GM12891 (cell line): Measurements from ENCODE around the gene NMT2.

Source experiments
- DNase-seq: peaks from one replicate; pipeline ENCODE4 v3.0.0; 2011; ENCODE audit warnings: low spot score; ENCODE audit not compliant: insufficient read length
- FAIRE-seq: peaks from 2 replicates; lab custom pipeline; 2011; peaks lifted over from hg19 to GRCh38; lab: Jason Lieb, UNC
- PAX5 ChIP-seq: IDR thresholded peaks from 2 replicates; pipeline ENCODE4 v1.6.1; 2011; ENCODE audit warnings: low read length, moderate library complexity, mild to moderate bottlenecking; ENCODE audit not compliant: insufficient read depth, severe bottlenecking
- POLR2A ChIP-seq: IDR thresholded peaks from 2 replicates; pipeline ENCODE4 v1.6.1; 2011; ENCODE audit warnings: low read depth, low read length, control low read depth
- POLR2AphosphoS5 ChIP-seq: IDR thresholded peaks from 2 replicates; pipeline ENCODE4 v1.6.1; 2011; ENCODE audit warnings: low read depth, low read length, control low read depth
- POU2F2 ChIP-seq: IDR thresholded peaks from 2 replicates; pipeline ENCODE4 v1.6.1; 2011; ENCODE audit warnings: low read depth, mild to moderate bottlenecking, control low read depth, low read length, moderate library complexity
- SPI1 ChIP-seq: IDR thresholded peaks from 2 replicates; pipeline ENCODE4 v1.6.1; 2011; ENCODE audit warnings: low read depth, low read length, control low read depth
- TAF1 ChIP-seq: IDR thresholded peaks from 2 replicates; pipeline ENCODE4 v1.6.1; 2011; ENCODE audit warnings: low read depth, low read length, control low read depth

NMT2 gene

DNA sequence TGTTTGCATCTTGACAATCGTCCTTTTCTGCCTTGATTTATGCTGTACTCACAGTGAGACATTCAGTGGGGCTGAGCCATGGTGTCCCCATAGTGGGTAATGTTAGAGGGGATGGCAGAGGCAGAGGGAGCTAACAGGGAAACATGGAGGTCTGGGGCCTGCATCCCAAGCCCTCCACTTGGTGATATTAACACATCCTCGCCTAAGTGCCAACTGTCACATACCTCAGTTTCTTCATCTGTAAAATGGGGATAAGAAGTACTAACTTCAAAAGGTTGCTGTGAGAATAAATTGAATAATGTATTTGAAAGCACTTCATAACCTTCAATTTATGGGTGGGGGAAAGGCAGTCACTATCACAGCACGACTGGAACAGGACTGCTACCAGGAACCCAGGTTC, 43.6 kb downstream of the NMT2 start:
- TF ChIP-seq POU2F2 (no peak), POLR2AphosphoS5 (no peak), TAF1 (no peak), PAX5 (no peak)
- DNase-seq: no peak
- FAIRE-seq: no peak

DNA sequence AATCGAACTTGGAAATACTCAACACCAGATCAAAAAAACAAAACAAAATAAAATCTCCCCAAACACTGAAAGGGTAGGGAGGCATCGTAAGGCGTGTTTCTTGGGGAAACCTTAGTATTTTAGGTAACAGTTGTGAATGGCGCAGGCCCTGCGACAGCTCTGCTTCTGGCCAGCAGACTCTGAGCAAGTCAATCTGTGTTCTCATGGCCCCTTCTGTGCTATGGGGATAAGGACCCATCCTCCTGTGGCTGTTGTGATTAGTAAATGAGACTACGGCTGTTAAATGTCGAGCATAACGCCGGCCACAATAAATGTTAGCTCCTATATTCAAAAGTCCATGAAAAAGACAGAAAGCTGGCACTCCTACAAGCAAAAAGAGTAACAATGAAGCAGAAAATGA, 44.3 kb downstream of the NMT2 start:
- TF ChIP-seq POU2F2 (no peak), PAX5 (no peak), TAF1 (no peak), SPI1 (no peak), POLR2A (no peak), POLR2AphosphoS5 (no peak)
- DNase-seq (no peak), FAIRE-seq (no peak)

DNA sequence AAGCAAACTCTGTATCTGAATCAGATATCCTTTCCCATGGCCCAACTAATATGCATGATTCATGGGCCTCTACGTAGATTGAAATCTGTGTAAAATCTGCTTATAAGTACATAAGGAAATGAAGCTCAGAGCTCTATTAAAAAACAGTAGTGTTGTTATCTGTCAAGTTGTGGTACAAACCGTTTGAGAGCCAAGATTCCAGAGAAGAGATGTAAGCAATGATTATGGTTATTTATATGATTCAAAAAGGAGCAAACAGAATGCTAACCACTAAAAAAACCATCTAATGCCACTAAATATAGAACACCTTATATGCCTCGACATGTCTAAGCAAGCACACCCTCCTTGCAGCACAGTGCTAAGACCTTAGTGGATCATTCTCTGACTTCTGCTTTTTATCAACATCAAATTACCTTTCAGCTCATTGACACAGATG, 44.7 kb downstream of the NMT2 start:
- FAIRE-seq (peak; percentile 72), DNase-seq (no peak)
- no peak for TF ChIP-seq POU2F2
- peak; percentile 90 for TF ChIP-seq SPI1
- TF ChIP-seq POLR2A: no peak

DNA sequence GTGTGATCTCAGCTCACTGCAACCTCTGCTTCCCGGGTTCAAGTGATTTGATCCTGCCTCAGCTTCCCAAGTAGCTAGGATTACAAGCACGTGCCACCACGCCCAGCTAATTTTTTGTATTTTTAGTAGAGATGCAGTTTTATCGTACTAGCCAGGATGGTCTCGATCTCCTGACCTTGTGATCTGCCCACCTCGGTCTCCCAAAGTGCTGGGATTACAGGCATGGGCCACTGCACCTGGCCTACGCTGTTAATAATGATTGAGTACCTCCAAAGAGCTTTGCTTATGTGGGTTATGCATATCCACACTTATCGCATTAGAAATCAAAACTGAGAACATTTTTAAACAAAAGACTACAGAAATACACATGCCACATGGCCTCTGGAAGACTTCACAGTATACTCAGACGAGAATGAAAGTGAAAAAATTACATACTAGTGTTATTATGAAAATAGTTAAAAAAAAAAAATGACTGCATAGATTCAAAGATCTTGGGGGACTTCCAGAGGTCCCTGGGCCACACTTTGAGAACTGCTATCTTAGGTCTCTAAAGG, 45.9 kb downstream of the NMT2 start:
- no peak for FAIRE-seq
- TF ChIP-seq SPI1: no peak
- TF ChIP-seq TAF1: no peak
- no peak for TF ChIP-seq POLR2A
- no peak; the same call in 1 of the 2 replicates for TF ChIP-seq POU2F2
- no peak for TF ChIP-seq POLR2AphosphoS5
- TF ChIP-seq PAX5: no peak
- DNase-seq: peak; percentile 26

DNA sequence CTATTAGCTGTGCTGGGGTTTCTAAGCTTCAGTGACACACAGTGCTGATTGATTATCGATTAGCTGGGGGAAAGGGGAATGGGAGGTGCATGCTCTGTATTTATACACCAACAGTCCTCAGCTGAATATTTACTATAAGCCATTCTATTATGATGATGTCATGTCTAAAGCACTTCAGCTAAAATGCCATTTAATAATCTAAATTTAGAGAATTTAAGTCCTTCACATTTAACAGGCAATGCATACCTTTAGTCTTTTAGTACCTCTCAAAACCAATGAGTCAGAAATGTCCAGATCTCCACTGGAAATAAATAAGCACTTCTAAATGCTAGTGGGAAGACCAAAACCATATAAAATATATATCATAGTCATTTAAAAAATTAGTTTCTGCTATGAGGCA, 46.8 kb downstream of the NMT2 start:
- TF ChIP-seq POU2F2 (no peak), TAF1 (no peak), PAX5 (no peak), POLR2A (no peak), POLR2AphosphoS5 (no peak), SPI1 (no peak)

DNA sequence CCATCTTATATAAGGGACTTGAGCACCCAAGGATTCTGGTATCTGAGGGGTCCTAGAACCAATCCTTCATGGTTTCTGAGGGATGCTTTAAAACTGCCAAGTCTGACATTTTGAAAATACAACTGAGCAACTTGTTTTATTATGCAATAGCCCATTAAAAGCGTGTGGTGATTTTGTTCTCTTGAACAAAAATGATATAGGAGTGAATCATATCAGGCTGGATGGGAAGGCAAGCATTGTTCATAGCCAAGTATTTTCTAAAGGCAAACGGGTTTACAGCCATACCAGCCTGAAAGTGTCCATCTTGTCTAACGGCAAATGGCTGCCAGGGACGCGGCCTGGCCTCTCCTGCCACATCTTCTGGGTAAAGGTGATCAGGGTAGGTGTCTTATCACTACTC, 48.0 kb downstream of the NMT2 start:
- no peak for FAIRE-seq
- no peak for DNase-seq
- no peak for TF ChIP-seq POU2F2
- TF ChIP-seq TAF1: no peak
- TF ChIP-seq POLR2AphosphoS5: no peak
- no peak for TF ChIP-seq PAX5
- no peak for TF ChIP-seq SPI1
- no peak for TF ChIP-seq POLR2A

More for the DNA sequence above, 46.8 kb downstream of the NMT2 start:
- FAIRE-seq: no peak
- no peak for DNase-seq

DNA sequence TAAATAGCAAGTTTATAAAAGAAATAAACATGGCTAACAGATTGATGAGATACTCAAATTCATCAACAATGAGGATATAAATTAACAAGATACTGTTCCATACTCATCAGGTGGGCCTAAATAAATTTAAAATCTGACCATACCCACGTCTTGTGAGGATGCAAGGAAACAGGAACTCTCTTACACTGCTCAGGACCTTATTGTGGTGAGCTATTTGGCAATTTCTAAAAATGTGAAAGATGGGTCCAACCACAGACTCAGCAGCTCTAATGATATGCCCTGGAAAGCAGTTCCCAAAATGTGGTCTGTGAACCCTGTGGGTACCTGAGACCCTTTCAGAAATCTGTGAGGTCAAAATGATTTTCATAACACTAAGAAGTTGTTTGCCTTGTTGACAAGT, 49.9 kb downstream of the NMT2 start:
- DNase-seq (no peak), FAIRE-seq (no peak)
- 0 out of 2 replicates have a peak, but pooled peaks have one; percentile 27 for TF ChIP-seq SPI1
- TF ChIP-seq POLR2A: no peak
- no peak for TF ChIP-seq POLR2AphosphoS5
- TF ChIP-seq PAX5: no peak

DNA sequence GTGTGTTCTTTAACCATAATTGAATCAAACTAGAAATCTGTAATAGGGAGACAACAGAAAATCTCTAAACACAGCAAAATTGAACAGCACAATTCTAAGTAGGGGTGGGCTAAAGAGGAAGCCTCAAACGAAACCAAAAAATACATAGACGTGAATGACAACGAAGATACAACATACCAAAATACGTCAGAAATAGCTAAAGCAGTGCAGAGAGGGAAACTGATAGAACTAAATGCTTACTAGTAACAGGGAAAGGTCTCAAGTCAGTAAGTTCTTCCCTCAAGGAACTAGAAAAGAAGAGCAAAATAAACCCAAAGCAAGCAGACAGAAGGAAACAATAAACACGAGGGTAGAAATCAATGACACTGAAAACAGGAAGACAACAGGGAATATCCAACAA, 52.3 kb downstream of the NMT2 start:
- TF ChIP-seq POU2F2 (no peak), POLR2A (no peak), TAF1 (no peak), PAX5 (no peak), SPI1 (no peak), POLR2AphosphoS5 (no peak)
- FAIRE-seq (no peak), DNase-seq (no peak)

DNA sequence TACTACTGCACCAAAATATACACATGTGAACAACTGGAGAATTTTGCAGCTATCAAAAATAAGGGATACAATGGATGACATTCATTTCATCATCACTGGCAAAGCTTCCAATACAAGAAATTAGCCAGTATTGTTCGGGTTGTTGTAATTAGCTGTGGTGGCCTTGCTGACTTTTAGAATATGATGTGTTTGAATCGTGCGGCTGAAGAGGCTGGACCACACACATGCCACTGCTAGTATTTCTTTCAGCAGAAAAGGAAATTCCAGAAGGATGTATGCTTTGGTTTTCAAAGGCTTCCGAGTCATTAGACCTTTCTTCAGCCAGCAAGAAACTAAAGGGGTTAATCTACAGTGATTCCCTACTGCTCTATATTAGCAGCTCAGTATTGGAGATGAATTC, 54.7 kb downstream of the NMT2 start:
- FAIRE-seq: no peak
- DNase-seq: no peak
- no peak for TF ChIP-seq TAF1
- no peak for TF ChIP-seq POLR2AphosphoS5
- no peak for TF ChIP-seq SPI1
- TF ChIP-seq PAX5: no peak
- no peak for TF ChIP-seq POU2F2
- TF ChIP-seq POLR2A: no peak

DNA sequence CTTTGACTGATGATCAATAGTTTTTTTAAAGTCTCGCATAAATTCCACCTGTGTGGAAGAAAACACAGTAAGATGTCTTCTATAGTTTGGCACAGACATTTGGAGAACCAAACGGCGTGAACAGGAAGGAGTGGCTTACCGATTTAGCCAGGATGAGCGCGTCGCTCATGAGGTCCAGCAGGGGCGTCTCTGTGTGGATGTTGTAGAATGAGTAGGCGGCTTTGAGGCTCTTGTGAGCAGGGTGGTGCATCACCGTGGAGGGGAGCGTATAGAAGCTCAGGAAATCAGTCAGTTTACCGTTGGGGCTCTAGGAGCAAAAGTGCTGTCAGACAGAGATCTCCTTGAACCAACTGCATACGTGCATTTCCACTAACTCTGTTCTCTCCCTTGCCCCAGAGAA, 55.8 kb downstream of the NMT2 start:
- FAIRE-seq (no peak), DNase-seq (no peak)
- TF ChIP-seq POU2F2 (no peak), PAX5 (no peak), POLR2AphosphoS5 (no peak), TAF1 (no peak), SPI1 (no peak), POLR2A (no peak)
